ENCODE measurements around the gene PURA.

The PURA gene

GRCh38 chr5:140113180-140113698 lies 670 bp upstream of the PURA start:
- no peak for TF ChIP-seq CTCF (IDR thresholded peaks at IDR 0.05; ENCODE audit: insufficient read depth, missing control alignments)
- FAIRE-seq = no peak
- DNase-seq (ENCODE audit: insufficient read length, low spot score) = no peak

GRCh38 chr5:140114341-140115185 lies 654 bp downstream of the PURA start:
- TF ChIP-seq CTCF (IDR thresholded peaks at IDR 0.05; ENCODE audit: insufficient read depth, missing control alignments) = no peak
- DNase-seq (ENCODE audit: insufficient read length, low spot score) (no peak), FAIRE-seq (no peak)

GRCh38 chr5:140115186-140115500 lies 1.2 kb downstream of the PURA start:
- FAIRE-seq = no peak
- no peak for TF ChIP-seq CTCF (IDR thresholded peaks at IDR 0.05; ENCODE audit: insufficient read depth, missing control alignments)
- no peak for DNase-seq (ENCODE audit: insufficient read length, low spot score)

GRCh38 chr5:140116716-140117115 lies 2.8 kb downstream of the PURA start:
- no peak for FAIRE-seq
- DNase-seq (ENCODE audit: insufficient read length, low spot score) = no peak
- TF ChIP-seq CTCF (IDR thresholded peaks at IDR 0.05; ENCODE audit: insufficient read depth, missing control alignments) = no peak

GRCh38 chr5:140117523-140117922 lies 3.6 kb downstream of the PURA start:
- TF ChIP-seq CTCF (IDR thresholded peaks at IDR 0.05; ENCODE audit: insufficient read depth, missing control alignments) = no peak
- DNase-seq (ENCODE audit: insufficient read length, low spot score) = no peak
- FAIRE-seq = no peak

- no peak for TF ChIP-seq CTCF (IDR thresholded peaks at IDR 0.05; ENCODE audit: insufficient read depth, missing control alignments)
- FAIRE-seq (no peak), DNase-seq (ENCODE audit: insufficient read length, low spot score) (no peak)
Observed at GRCh38 chr5:140118302-140118936, 4.5 kb downstream of the PURA start.

GRCh38 chr5:140125637-140126036 lies 11.7 kb downstream of the PURA start, which contains the start of gene IGIP:
TSS of gene IGIP (plus strand) at chr5:140125937. CDS start at chr5:140128477, 2,540 bp downstream.
- no peak for TF ChIP-seq CTCF (IDR thresholded peaks at IDR 0.05; ENCODE audit: insufficient read depth, missing control alignments)
- DNase-seq (ENCODE audit: insufficient read length, low spot score) (no peak), FAIRE-seq (no peak)

All from D721Med (cell line).